Measurements from ENCODE around the gene SLC45A3.

DNA sequence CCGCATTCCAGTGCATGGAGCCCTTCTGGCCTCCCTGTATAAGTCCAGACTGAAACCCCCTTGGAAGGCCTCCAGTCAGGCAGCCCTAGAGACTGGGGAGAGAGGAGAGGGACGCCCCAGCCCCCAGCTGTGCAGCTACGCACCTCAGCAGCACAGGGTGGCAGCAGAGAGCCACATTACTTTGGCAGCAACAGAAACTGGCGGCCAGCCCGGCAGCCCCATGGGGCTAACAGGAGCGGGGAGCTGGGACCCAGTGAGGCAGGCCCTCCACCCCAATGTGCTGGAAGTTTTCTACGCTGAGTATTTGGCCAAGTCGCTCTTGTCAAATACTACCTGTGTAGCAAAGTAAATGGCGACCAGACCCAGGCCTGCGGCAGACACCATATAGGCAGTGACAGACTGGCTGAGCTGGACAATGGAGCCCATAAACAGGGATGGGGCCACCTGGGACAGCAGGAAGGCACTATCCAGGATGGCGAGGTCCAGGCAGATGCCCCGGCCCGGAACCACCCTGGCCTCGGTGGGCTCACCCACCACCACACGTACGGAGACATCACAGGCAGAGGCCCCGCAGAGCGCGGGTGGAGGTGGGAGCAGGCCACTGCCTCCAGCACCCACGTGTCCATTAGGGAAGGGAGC lies 21.2 kb downstream of the SLC45A3 start:
- TF ChIP-seq, protein P1, sequence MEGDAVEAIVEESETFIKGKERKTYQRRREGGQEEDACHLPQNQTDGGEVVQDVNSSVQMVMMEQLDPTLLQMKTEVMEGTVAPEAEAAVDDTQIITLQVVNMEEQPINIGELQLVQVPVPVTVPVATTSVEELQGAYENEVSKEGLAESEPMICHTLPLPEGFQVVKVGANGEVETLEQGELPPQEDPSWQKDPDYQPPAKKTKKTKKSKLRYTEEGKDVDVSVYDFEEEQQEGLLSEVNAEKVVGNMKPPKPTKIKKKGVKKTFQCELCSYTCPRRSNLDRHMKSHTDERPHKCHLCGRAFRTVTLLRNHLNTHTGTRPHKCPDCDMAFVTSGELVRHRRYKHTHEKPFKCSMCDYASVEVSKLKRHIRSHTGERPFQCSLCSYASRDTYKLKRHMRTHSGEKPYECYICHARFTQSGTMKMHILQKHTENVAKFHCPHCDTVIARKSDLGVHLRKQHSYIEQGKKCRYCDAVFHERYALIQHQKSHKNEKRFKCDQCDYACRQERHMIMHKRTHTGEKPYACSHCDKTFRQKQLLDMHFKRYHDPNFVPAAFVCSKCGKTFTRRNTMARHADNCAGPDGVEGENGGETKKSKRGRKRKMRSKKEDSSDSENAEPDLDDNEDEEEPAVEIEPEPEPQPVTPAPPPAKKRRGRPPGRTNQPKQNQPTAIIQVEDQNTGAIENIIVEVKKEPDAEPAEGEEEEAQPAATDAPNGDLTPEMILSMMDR (IDR thresholded peaks at IDR 0.05) = peak; percentile 82 to 93 (median 86)
- TF ChIP-seq POLR2A (IDR thresholded peaks at IDR 0.05) = no peak

Measured in esophagus squamous epithelium (tissue), 4 donors.